HL-60 (cell line): ENCODE measurements around the gene IZUMO1.

Source experiments
- CTCF ChIP-seq: IDR thresholded peaks from one replicate; pipeline ENCODE4 v1.5.1; 2011; ENCODE audit warnings: low read length, control low read depth, inconsistent platforms; ENCODE audit not compliant: insufficient read depth
- GABPA ChIP-seq: IDR thresholded peaks from 2 replicates; pipeline ENCODE4 v1.6.1; 2012; ENCODE audit warnings: low read depth
- POLR2AphosphoS5 ChIP-seq: IDR thresholded peaks from 2 replicates; pipeline ENCODE4 v1.6.1; 2012; ENCODE audit warnings: low read depth
- REST ChIP-seq: IDR thresholded peaks from 2 replicates; pipeline ENCODE4 v1.6.1; 2012; ENCODE audit warnings: low read depth; ENCODE audit not compliant: insufficient replicate concordance

- TF ChIP-seq CTCF (no peak), REST (no peak), POLR2AphosphoS5 (no peak), GABPA (no peak)
Observed at GRCh38 chr19:48772503-48772953, 25.8 kb upstream of the IZUMO1 start.
